Osteocyte (in vitro differentiated cells): Measurements from ENCODE around the gene CEACAM5. TPM values are rescaled to one million over a fixed set of nuclear protein-coding genes. Genes with fewer than 3 reads are reported as not detected.

Experiments used
- DNase-seq: peaks from one replicate; pipeline ENCODE4 v3.0.0; 2021; ENCODE audit warnings: mixed read lengths; ENCODE audit not compliant: unreplicated experiment; ENCODE audit errors: extremely low spot score
- H3K27ac Mint-ChIP-seq: one replicate; pipeline ENCODE4 v1.8.0; 2021; ENCODE audit warnings: mild to moderate bottlenecking, mixed read lengths; ENCODE audit not compliant: unreplicated experiment
- H3K27me3 Mint-ChIP-seq: one replicate; pipeline ENCODE4 v1.8.0; 2021; ENCODE audit warnings: mixed read lengths; ENCODE audit not compliant: unreplicated experiment
- H3K36me3 Mint-ChIP-seq: one replicate; pipeline ENCODE4 v1.8.0; 2021; ENCODE audit warnings: mixed read lengths; ENCODE audit not compliant: unreplicated experiment
- H3K4me1 Mint-ChIP-seq: one replicate; pipeline ENCODE4 v1.8.0; 2021; ENCODE audit warnings: mixed read lengths; ENCODE audit not compliant: unreplicated experiment
- H3K4me3 Mint-ChIP-seq: one replicate; pipeline ENCODE4 v1.8.0; 2021; ENCODE audit warnings: mild to moderate bottlenecking, moderate library complexity, mixed read lengths; ENCODE audit not compliant: unreplicated experiment
- H3K9me3 Mint-ChIP-seq: one replicate; pipeline ENCODE4 v1.8.0; 2021; ENCODE audit warnings: mixed read lengths; ENCODE audit not compliant: unreplicated experiment
- total RNA-seq: library from RNA; stranded (reverse); gene quantifications from 2 replicates; pipeline ENCODE4 v1.2.1, GENCODE V29; 2021
- TF ChIP-seq, protein P1 (sequence below): fragments of 200-600 bp; sonication (generic); IDR thresholded peaks from 2 replicates; pipeline ENCODE4 v1.5.0; 2021; ENCODE audit warnings: antibody characterized with exemption, mild to moderate bottlenecking, moderate library complexity

Gene CEACAM5
- total RNA-seq, 1 donor from 2014 or later = not detected

DNA sequence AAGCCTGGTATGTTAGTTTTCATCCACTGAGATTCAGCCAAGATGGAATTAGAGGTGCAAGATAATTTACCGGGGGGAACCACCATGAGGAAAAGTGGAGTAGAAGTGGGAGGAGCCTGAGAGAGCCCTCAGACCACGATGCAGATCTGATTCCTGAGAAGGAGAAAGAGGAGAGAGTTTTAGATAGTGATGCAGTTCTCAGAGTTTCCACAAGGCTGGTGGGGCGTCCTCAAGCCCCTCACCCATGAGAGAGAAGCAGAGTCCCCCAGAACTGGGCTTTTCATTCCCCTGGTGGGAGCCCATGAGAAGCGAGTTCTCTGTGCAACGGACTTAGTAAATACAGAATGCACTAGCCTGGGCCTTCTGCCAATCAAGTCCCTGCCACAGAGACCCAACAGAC is 18.1 kb downstream of the CEACAM5 start:
- TF ChIP-seq, protein P1, sequence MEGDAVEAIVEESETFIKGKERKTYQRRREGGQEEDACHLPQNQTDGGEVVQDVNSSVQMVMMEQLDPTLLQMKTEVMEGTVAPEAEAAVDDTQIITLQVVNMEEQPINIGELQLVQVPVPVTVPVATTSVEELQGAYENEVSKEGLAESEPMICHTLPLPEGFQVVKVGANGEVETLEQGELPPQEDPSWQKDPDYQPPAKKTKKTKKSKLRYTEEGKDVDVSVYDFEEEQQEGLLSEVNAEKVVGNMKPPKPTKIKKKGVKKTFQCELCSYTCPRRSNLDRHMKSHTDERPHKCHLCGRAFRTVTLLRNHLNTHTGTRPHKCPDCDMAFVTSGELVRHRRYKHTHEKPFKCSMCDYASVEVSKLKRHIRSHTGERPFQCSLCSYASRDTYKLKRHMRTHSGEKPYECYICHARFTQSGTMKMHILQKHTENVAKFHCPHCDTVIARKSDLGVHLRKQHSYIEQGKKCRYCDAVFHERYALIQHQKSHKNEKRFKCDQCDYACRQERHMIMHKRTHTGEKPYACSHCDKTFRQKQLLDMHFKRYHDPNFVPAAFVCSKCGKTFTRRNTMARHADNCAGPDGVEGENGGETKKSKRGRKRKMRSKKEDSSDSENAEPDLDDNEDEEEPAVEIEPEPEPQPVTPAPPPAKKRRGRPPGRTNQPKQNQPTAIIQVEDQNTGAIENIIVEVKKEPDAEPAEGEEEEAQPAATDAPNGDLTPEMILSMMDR = no peak
- Mint-ChIP-seq H3K4me3 (no peak overlapping the region), H3K27me3 (peaks cover 7% of the 10 kb centered on the region), H3K4me1 (no peaks in the 10 kb centered on the region), H3K36me3 (no peaks in the 10 kb centered on the region), H3K27ac (no peak overlapping the region), H3K9me3 (no peaks in the 10 kb centered on the region)
- DNase-seq = no peak

DNA sequence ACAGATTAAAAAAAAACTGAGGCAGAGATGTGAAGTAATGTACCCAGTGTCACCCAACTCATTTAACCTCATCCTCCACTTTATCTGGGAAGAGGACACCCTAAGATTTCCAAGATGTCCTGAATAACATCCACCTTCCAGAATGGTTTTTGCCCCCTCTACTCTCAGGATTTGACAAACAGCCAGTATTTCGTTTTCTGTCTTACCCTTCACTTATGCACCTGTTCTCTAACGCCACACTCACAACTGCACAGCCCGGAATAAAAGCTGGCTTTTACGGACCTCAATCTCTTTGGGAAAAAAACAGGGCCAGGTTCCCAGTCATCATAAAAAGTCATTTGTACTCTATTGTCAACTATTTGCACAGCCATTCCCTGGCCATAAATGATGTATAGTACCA is 25.7 kb downstream of the CEACAM5 start:
- H3K36me3 Mint-ChIP-seq = no peaks in the 10 kb centered on the region
- H3K27me3 Mint-ChIP-seq = peaks cover 14% of the 10 kb centered on the region
- H3K4me3 Mint-ChIP-seq = no peak overlapping the region
- no peak overlapping the region for H3K27ac Mint-ChIP-seq
- no peak for DNase-seq
- no peaks in the 10 kb centered on the region for H3K4me1 Mint-ChIP-seq
- TF ChIP-seq, protein P1 = no peak
- no peaks in the 10 kb centered on the region for H3K9me3 Mint-ChIP-seq

DNA sequence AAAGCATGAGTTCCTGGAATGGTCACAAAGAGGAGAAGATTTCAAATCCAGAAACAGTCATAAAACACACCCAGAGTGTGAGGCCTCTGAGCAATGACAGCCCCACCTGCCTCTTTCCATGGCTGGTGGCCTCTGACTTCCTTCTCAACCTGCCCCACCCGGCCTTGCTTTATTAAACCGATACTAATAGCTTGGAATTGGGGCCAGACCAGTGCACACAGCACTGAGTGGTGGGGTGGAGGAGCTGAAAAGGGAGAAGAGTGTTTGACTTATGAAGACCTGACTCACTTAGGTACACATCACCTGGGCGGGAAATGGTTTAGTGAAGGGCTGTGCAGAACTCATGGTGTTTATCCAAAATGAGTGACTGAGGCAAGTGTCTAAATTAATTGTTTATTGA is 26.2 kb downstream of the CEACAM5 start:
- TF ChIP-seq, protein P1 = no peak
- H3K36me3 Mint-ChIP-seq = no peaks in the 10 kb centered on the region
- no peaks in the 10 kb centered on the region for H3K9me3 Mint-ChIP-seq
- H3K27me3 Mint-ChIP-seq = peaks cover 14% of the 10 kb centered on the region
- no peak overlapping the region for H3K4me3 Mint-ChIP-seq
- no peaks in the 10 kb centered on the region for H3K4me1 Mint-ChIP-seq
- no peak for DNase-seq
- H3K27ac Mint-ChIP-seq = no peak overlapping the region

DNA sequence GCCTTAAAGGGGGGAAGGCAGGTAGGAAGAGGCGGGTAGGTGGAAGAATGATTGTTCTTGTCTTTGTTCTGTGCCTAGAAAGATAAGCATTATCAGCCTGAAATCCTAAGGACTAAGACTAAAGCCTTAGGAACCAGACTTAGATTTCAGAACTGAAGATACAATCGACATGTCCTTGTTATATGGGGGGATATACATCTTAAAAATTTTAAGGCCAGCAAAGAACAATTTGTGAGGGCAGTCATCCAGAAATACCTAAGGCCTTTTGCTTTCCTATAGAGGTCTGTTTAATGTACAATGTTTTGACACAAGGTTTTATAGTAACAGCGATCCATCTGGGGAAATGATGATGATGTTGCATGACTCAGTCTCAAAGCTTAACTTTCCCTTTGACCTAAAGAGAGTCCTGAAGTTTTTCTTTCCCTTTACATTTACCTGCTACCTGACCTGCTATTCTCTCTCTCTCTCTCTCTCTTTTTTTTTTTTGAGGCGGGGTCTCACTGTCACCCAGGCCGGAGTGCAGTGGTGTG is 26.7 kb downstream of the CEACAM5 start:
- Mint-ChIP-seq H3K9me3 (no peaks in the 10 kb centered on the region), H3K27me3 (peaks cover 14% of the 10 kb centered on the region), H3K4me1 (no peaks in the 10 kb centered on the region), H3K4me3 (no peak overlapping the region), H3K36me3 (no peaks in the 10 kb centered on the region), H3K27ac (no peak overlapping the region)
- TF ChIP-seq, protein P1 = no peak
- DNase-seq = no peak

DNA sequence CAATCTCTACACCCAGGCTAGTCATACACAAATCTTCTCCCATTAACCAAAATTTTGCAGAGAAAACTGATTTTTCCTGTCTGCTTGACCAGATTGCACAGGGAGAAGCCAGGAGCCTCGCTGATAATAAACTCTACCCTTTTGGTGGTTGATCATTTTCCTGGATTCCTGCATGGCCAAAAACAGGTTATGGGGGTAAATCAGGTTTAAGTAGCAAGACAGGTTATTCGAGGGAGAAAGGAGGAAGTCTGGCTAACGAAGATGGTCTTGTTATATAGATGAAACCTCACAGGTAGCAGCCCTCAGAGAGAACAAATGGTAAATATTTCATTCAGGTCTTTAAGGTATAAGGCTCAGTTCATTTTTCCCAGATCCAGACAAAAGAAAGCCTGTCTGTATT is 30.9 kb downstream of the CEACAM5 start:
- TF ChIP-seq, protein P1 = no peak
- Mint-ChIP-seq H3K36me3 (no peaks in the 10 kb centered on the region), H3K4me3 (no peak overlapping the region), H3K27ac (no peak overlapping the region), H3K27me3 (peaks cover 14% of the 10 kb centered on the region), H3K4me1 (no peaks in the 10 kb centered on the region), H3K9me3 (no peaks in the 10 kb centered on the region)
- no peak for DNase-seq
